Transverse colon (tissue), 4 donors: ENCODE results near the gene CAMSAP3.

Source experiments
- CTCF ChIP-seq, 5 experiments: fragments of 200-600 bp in 3 of 5; fragments of 450-650 bp in 2 of 5; sonication (generic) in 3 of 5; IDR thresholded peaks; 1 replicate in 2 of 5; 2 replicates in 3 of 5; pipeline ENCODE4 v1.5.1; 2016 to 2017; ENCODE audit warnings: antibody characterized with exemption in 5 of 5, inconsistent platforms in 3 of 5, mild to moderate bottlenecking in 2 of 5, moderate library complexity in 1 of 5
- POLR2A ChIP-seq: fragments of 450-650 bp; IDR thresholded peaks from one replicate; pipeline ENCODE4 v1.6.1; 2016; ENCODE audit warnings: antibody characterized with exemption, mild to moderate bottlenecking, moderate library complexity
- POLR2AphosphoS5 ChIP-seq, 3 donors: sonication (generic); formaldehyde crosslinking; IDR thresholded peaks; one replicate each; pipeline ENCODE4 v1.6.1; 2016; ENCODE audit warnings: antibody characterized with exemption in 3 of 3

- no peak for TF ChIP-seq CTCF (IDR thresholded peaks at IDR 0.05)
- TF ChIP-seq POLR2AphosphoS5 (IDR thresholded peaks at IDR 0.05) = no peak
- TF ChIP-seq POLR2A = no peak
Measured at GRCh38 chr19:7624810-7625209, 29.1 kb downstream of the CAMSAP3 start.
